CD4-positive, alpha-beta T cell treated with Interleukin-6 at 100 ng/mL for 8 hours (primary cell): ENCODE measurements around the gene VOPP1.
"Not testable (repeated sequence)": the region's sequence is repeated elsewhere in the genome, so short reads cannot be mapped to it uniquely, and the experiment has no call there.

Experiments used
- DNase-seq: peaks from one replicate; pipeline ENCODE4 v3.0.0-alpha.2; 2020; ENCODE audit warnings: mixed read lengths, low spot score

VOPP1 gene, protein sequence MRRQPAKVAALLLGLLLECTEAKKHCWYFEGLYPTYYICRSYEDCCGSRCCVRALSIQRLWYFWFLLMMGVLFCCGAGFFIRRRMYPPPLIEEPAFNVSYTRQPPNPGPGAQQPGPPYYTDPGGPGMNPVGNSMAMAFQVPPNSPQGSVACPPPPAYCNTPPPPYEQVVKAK

DNA sequence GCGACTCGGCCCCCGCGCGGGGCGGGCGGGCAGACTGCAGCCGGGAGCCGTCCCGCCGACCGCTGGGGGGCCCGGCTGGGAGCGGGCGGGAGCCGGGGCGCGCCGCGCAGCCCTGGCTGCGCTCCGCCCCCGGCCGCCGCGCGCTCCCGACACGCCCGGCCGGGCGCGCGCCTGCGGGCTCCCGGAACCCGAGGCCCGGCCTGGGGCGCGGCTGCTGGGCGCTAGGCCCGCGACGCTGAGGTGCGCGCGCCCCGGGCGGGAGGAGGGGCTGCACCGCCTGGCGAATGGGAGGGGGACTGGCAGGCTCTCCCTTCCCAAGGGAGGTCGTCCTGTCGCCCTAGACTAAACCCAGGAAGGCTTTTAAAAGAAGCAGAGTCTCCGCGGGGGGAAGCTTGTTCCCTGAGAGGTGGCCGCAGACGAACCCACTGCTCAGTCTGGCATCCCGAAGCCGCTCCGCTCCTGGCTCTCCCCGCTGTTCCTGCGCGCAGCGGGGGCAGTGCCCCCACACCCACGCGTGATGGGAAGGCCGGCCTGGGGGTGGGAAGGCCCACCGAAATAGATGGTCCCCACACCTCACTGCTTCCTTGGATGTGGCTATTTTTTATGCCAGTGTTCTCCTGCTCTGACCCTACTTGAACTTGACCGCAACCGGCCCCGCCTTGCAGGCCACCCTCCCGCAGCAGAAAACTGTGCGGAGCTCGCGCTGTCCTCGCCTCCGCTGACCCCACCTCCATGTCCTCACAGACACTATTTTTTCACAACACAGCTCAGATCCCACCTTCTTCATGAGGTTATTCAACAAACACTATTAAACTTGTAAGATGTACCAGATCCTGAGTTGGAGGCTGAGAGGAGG is at the start of gene VOPP1:
Gene VOPP1, minus strand, starts transcription at position 125 of the 856 bp plus-strand sequence. CDS start 178 bp downstream, outside the sequence.
- DNase-seq, result peak; percentile 48

DNA sequence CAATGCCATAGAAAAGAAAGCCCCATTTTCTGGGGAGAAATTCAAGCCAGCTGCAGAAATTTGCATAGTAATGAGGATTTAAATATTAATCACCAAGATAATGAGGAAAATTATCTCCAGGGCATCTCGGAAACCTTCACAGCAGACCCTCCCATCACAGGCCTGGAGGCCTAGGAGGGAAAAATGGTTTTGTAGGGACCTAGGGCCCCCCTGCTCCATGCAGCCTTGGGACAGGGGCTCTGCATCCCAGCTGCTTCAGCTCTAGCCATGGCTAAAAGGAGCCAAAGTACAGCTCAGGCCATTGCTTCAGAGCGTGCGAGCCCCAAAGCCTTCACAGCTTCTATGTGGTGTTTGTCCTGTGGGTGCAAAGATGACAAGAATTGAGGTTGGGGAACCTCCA is 46.6 kb upstream of the VOPP1 start:
- DNase-seq, result no peak

GRCh38 chr7:55614365-55615064 is 42.2 kb upstream of the VOPP1 start:
- not testable (repeated sequence) for DNase-seq

DNA sequence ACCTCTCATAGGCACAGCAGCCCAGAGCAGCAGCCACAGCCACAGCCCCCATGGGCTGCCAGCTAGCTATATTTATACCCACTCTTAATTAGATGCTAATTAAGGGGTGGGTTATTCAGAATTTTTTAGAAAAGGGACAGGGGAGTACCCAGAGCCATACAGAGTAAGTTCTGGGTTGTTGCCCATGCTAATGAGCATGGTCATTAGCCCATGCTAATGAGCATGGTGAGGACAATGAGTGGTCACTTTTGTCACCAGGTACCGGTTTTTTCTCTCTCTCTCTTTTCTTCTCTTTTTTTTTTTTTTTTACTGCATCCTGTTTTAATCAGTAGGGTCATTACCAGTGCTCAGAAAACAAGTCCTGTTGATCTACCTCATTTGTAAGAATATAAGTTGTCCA is 37.4 kb upstream of the VOPP1 start:
- DNase-seq, result not testable (repeated sequence)

GRCh38 chr7:55605661-55606060 is 33.4 kb upstream of the VOPP1 start:
- not testable (repeated sequence) for DNase-seq

DNA sequence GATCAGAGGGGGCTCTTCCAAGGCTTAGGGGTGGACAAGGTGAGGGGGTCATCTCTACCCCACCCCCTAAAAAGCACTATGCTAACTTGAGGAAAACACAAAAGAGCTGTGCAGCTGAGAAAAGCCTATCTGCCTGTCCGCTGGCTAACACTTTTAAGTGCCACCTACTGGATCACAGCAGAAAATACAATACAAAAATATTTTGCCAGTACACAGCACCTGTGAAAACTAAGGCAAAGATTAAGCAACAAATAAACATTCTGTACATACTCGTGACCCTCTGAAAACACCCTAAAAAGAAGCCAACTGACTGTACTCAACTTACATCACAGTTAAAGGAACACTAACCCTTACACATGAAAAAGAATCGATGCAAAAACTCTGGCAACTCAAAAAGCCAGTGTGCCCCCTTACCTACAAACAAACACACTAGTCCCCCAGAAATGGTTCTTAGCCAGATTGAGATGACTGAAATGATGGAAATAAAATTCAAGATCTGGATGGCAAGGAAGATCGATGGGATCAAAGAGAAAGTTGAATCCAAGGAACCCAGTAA is 25.7 kb upstream of the VOPP1 start:
- peak; percentile 26 for DNase-seq

DNA sequence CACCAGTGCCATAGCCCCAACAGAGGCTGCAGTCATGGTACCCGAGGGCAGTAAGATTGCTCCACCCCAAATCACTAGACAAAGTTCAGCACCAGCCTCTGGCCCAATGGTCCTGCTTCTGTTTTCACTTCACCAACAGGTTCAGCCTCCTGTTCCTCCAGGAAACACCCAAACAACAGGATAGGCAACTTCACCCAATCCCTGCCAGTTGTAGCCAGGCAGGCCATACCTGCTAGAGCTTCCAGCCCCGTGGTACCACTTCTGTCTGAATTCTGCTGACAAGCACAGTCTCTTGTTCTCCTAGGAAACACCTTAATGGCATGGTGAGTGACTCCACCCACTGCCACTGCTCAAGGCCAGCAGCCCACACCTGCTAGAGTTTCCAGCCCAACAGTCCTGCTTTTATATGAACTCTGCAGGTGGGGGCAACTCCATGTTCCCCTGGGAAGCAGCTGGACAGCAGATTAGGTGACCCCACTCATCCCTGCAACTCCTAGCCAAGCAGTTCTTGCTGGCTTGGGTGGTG is 25.0 kb upstream of the VOPP1 start:
- DNase-seq, result peak; percentile 1

DNA sequence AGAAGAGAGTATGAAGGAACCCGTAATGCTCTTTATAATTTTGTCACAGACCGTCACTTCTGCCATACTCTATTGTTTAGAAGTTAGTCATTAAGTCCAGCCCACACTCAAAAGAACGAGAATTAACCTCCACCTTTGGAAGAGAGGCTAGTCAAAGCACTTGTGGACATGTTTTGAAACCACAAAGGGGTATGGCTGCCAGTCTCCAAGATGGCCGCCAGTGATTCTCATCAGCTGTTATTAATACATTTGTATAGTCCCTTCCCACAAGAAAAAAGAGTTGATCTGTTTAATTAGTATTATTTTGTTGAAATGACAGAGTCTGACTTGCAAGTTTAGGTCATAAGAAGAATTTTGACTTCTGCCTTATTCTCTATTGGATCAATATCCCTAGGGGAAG is 23.2 kb upstream of the VOPP1 start:
- DNase-seq, result no peak

DNA sequence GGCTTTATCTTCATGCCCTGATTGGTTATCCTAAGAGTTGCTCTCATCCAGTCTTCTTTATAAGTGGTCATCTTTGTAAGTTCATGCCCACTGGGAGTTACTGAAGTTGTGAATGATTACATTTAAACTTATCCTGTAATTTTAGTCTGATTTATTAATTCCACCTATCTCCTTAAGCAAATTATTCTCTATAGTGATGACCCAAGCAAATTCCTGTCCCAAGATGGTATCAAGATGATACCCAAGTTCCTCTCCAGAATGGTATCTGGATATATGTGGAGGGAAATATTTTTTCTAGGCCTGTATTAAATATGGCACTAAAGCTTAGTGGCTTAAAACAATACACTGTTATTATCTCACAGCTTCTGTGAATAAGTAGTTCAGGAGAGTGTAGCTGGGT is 22.6 kb upstream of the VOPP1 start:
- no peak for DNase-seq

GRCh38 chr7:55594414-55594813 is 22.1 kb upstream of the VOPP1 start:
- no peak for DNase-seq

- DNase-seq, result peak; percentile 64
Observed at GRCh38 chr7:55593515-55594318, 21.4 kb upstream of the VOPP1 start.

GRCh38 chr7:55593172-55593514 is 20.8 kb upstream of the VOPP1 start:
- no peak for DNase-seq

DNA sequence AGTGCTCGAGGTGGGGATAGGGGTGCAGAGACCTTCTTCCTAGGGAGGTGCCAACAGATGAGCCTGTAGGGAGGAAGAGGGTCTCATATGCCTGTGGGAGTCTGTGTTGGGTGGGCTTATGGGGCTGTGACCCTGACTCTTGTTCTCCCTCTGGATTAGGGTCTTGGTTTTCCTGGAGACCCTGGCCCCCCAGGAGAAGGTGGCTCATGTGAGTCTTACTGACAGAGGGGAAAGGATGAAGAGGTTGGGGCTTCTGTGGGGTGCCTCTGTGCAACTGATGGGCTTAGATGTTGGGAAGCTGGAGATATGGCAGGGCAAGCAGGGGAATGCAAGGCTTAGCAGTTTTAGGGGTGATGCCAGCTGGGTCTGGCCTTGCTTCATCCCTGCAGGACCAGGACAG is 20.2 kb upstream of the VOPP1 start:
- DNase-seq, result no peak

GRCh38 chr7:55591282-55591931 is 19.1 kb upstream of the VOPP1 start:
- DNase-seq, result no peak

DNA sequence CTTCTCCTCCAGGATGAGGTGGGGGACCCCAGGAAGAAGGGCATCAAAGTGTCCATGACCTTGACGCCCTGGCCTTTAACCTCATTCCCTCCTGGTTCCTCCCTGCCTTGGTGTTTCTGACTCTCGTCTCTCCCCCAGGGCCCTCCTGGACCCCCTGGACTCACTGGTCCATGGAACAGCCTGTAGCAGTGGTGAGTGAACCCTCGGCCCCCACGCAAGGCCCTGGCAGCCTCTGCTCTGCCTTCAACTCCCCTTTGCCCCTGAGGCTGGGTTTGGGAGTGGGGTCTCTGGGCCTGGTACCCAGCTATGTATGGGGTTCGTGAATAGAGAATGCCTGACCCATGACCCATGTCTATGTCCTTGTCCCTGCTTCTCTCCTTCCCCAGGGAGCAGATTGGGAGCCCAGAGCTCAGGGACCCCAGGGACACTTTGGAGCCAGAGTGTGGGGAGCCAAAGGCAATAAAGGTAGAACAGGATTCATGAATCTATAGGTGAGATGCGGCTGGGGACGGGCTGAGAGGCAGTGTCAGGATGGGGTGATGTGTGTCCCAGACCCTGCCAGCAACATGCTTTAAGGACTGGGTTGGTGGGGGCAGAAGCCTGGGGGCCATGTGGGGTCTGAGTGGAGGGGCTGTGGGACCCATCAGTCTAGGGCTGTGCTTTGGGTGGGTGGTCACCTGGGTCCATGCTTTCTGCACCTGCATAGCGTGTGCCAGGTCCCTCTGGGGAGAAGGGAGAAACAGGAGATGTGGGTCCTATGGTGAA is 18.4 kb upstream of the VOPP1 start:
- no peak for DNase-seq

- no peak for DNase-seq
Observed at GRCh38 chr7:55589905-55590304, 17.6 kb upstream of the VOPP1 start.

DNA sequence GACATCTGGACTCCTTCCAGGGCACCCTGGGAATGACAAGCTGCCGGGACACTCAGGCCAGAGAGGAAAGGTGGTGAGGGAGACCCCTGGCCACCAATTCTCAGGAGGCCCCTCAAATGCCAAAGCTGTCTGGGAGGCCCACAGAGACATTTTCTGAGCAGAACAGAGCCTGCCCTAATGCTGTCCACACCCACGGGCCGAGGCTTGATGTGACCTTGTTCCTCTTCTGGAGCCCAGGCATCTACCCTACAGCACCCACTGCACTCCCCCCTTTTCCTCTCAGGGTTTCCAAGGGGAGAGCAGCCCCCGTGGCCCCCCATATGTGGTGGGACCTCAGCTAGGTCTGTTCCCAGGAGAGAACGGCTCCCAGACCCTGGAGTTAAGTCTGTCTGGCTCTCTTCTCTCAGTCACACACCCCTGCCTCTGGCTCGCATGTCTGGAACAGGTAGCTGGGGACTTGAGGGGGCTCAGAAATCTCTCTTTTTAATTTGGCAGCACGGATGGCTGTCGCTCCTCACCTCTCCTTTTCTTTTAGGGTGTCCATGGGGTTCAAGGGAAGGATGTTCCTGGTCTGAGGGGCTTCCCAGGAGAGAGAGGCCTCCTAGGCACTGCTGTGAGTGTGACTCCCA is 16.8 kb upstream of the VOPP1 start:
- DNase-seq, result no peak

DNA sequence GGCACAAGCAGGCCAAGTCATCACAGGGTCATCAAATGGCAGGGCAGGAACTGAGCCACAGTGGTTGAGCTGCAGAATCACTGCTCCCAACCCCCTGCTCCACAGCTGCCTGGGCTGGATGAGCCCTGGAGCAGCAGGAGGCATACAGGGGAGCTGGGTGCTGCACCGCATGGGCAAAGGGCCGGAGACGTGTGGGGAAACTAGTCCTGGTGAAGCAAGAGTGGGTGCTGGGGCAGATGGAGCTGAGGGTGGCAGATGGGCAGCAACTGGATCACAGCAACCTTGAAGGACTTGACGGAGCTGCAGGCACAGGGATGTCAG is 16.0 kb upstream of the VOPP1 start:
- no peak for DNase-seq

DNA sequence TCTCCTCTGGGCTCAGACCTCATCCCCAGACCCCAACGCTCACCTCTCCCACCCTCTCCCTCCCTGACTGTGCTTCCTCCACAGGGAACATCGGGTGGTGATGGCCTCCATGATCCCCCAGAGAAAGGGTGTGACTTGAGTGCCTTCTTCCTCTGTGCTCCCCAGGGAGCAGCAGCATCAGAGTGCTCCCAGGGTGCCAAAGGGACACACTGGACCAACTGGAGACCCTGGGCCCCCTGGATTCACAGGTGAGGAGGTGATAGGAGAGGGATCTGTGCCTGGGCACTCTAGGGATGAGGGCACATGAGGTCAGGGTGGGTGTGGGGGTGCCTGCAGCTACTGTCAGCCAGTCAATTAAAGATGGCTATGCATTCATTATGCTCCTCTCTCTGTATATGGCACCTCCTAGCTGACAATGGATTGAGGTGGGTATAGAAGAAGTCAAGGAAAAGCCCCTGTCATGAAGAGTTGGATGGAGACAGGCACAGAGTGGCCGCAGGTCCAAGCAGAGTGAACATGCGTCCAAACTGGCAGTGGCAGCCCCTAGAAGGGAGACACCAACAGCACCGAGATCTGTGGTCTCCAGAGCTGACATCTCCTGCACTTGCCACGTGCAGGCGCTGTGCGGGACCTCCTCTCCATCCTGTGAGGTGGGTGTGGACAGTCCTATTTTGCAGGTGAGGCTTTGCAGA is 15.5 kb upstream of the VOPP1 start:
- DNase-seq, result no peak
